Heart left ventricle (tissue), 16 donors: ENCODE data around the gene QSOX1. TPM values are rescaled to one million over a fixed set of nuclear protein-coding genes. Genes with fewer than 3 reads are reported as not detected.

Experiments
- ATAC-seq, 4 donors: fragments of 200-7000 bp; cut with Tn5 transposase; one replicate each; pipeline ENCODE4 v1.9.1; 2020 to 2022; ENCODE audit warnings: moderate library complexity in 4 of 4, mild to moderate bottlenecking in 3 of 4, moderate number of reproducible peaks in 1 of 4
- DNase-seq, 5 donors: peaks; one replicate each; pipeline ENCODE4 v3.0.0-alpha.2; 2020
- H3K27ac ChIP-seq, 12 donors: fragments of 200-600 bp; sonication (generic) in 4 of 12; one replicate each; pipeline versions ENCODE4 v1.5.0 to v1.8.0; 2016 to 2022; ENCODE audit warnings: mild to moderate bottlenecking in 2 of 12
- H3K27me3 ChIP-seq, 9 donors: fragments of 200-600 bp; sonication (generic) in 2 of 9; one replicate each; pipeline versions ENCODE4 v1.5.1 to v1.8.0; 2016 to 2022; ENCODE audit warnings: mild to moderate bottlenecking in 3 of 9
- H3K36me3 ChIP-seq, 9 donors: fragments of 200-600 bp; sonication (generic) in 2 of 9; one replicate each; pipeline versions ENCODE4 v1.5.0 to v1.8.0; 2018 to 2022; ENCODE audit warnings: mild to moderate bottlenecking in 2 of 9
- H3K4me1 ChIP-seq, 12 donors: fragments of 200-600 bp; sonication (generic) in 4 of 12; one replicate each; pipeline versions ENCODE4 v1.5.0 to v1.8.0; 2016 to 2022; ENCODE audit warnings: mild to moderate bottlenecking in 3 of 12
- H3K4me3 ChIP-seq, 12 donors: fragments of 200-600 bp; sonication (generic) in 4 of 12; one replicate each; pipeline versions ENCODE4 v1.5.0 to v1.8.0; 2017 to 2022; ENCODE audit warnings: mild to moderate bottlenecking in 9 of 12, moderate library complexity in 4 of 12
- H3K9me3 ChIP-seq, 12 donors: fragments of 200-600 bp; sonication (generic) in 4 of 12; one replicate each; pipeline versions ENCODE4 v1.5.0 to v1.8.0; 2016 to 2022; ENCODE audit warnings: mild to moderate bottlenecking in 1 of 12
- CTCF ChIP-seq, 12 donors: fragments of 200-600 bp; sonication (generic) in 4 of 12; IDR thresholded peaks; one replicate each; pipeline versions ENCODE4 v1.5.0 to v1.8.0; 2018 to 2022; ENCODE audit warnings: antibody characterized with exemption in 12 of 12, mild to moderate bottlenecking in 5 of 12
- POLR2A ChIP-seq, 2 donors: fragments of 450-650 bp; IDR thresholded peaks; one replicate each; pipeline ENCODE4 v1.6.1; 2017; ENCODE audit warnings: antibody characterized with exemption in 2 of 2, mild to moderate bottlenecking in 2 of 2, moderate library complexity in 2 of 2
- WGBS, 4 donors: extraction: QIAGEN DNeasy Blood & Tissue Kit in 2 of 4; methylation state at CpG; one replicate each; pipeline versions ENCODE4 v1.1.5 to v1.1.7; 2013 to 2018; 5-methylcytosine and 5-hydroxymethylcytosine counted together
- intact Hi-C, 10 donors: fragments of 100-400 bp; cut with DNase I; formaldehyde crosslinking; loops; one replicate each; pipeline versions ENCODE4 v1.11.1 to v1.14.2; 2022
- polyA plus RNA-seq, 2 donors: library from polyadenylated mRNA; stranded (reverse); fragments of 200-250 nt; gene quantifications; one replicate each; pipeline ENCODE4 v1.2.3, GENCODE V29; 2013
- total RNA-seq, 9 donors: library from RNA; depleted of rRNA in 2 of 9; stranded (reverse); fragments of >200 nt in 2 of 9; fragmentation: NEBNext Ultra II Directional in 3 of 9; extraction: Animal tissue kit (Norgen Biotek cat#: 25700) in 3 of 9; gene quantifications; one replicate each; pipeline versions ENCODE4 v1.1.0 to v1.2.4, GENCODE V29; 2016 to 2023
- donor health status: ischemic (EF 13 %, LVEDD 7.1; RV severe dilation, severe dysfunction).
- donor health status: healthy with polysubstance abuse.
- donor health status: DM: no; HTN: yes; CAD: no.
- donor health status: DM: no; HTN: no; CAD: no.
- donor health status: ischemic (EF 25% LVEDD 6.9; RV normal size, moderate dysfunction).
- donor health status: ischemic (EF 25% LVEDD 5.7; RV mildly dilated, moderate dysfunction).
- donor health status: healthy.
- donor health status: DM: yes; HTN: yes; CAD: no.
- donor health status: ischemic (EF 35%, LVEDD 5.7; RV mildly dilated, moderate dysfunction).
- donor health status: nonischemic (EF 11% LVEDD 7.7; RV severe dilation, severe dysfunction).
- donor health status: DM: yes; HTN: yes; CAD: no.
- donor health status: PGD.
- donor health status: ischemic (EF 29% LVEDD 5.4; RV normal size, mild dysfunction).
- donor health status: nonischemic (EF 23%, LVEDD 6.1; RV moderate dilation, normal function).

The QSOX1 gene
- total and polyA plus RNA-seq, 11 donors, result 62.3 to 250 (median 122) TPM

DNA sequence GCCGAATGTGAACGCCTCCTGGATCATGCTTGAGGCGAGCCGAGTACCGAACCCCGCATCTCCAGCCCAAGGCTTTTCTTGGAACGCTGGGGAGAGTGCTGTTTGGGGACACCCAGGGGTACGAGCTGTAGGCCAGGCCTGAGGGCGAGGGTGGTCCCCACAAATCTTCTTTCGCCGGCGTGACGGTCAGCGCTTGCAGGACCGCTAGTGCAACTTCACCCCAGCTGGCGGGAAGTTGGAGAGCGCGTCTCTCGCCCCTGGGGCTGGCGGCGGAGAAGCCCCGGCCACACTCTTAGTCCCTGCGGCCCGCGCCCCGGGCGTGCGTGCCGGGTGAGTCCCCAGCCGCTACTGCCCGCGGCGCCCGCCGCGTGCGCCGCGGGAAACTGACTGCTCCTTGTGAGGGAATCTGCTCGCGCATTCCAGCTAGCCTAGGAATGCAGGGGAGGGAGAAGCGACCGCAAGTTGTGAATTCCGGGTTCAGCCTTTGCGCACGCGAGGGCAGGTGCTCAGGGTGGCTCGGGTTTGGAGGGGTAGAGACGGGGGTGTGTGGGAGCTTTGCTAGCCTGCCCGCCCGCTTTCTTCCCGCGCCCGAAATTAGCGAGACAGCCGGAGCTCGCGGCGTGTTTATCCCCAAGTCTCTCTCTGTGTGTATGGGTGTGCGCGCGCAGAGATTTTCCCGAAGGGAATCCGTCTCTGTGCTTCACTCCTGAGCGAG is 76.3 kb downstream of the QSOX1 start:
- no peak overlapping the region for H3K27ac ChIP-seq
- intact Hi-C loops, result no loop called here
- DNase-seq, result no peak
- H3K4me3 ChIP-seq, result peak overlapping the region; percentile 50 to 68 (median 54)
- peaks cover 78 to 100% (median 94%) of the 10 kb centered on the region in 9 donors for H3K27me3 ChIP-seq
- peaks cover 5 to 62% (median 44%) of the 10 kb centered on the region in 12 donors for H3K4me1 ChIP-seq
- WGBS, 4 donors, result 0 to 1% (median 0%) methylated on average over 31 to 65 of the region's 65 CpGs
- ATAC-seq, result no peak
- no peaks in the 10 kb centered on the region for H3K9me3 ChIP-seq
- no peaks in the 10 kb centered on the region for H3K36me3 ChIP-seq
- no peak for TF ChIP-seq POLR2A (IDR thresholded peaks at IDR 0.05)
- TF ChIP-seq CTCF (IDR thresholded peaks at IDR 0.05), result no peak

DNA sequence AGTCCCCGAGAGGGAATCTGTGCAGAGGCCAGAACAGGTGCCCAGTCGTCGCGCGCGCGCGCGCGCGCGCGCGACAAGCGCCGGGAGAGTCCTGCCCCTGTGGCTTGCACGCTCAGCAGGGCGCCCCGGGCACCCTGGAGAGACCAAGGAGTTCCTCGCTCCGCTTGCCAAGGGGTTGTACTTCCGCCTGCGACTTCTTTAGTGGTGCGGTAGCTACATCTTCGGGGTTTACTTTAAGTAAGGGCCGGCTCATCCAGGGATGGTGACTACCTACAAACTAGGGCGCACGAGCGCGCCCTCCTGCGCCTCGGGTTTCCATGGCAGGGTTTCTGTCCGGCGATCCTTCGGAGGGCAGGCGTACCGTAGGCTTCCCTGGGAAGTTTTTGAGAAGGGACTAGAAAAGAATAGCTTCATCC is 76.8 kb downstream of the QSOX1 start:
- Histone ChIP-seq H3K4me1 (peaks cover 5 to 62% (median 44%) of the 10 kb centered on the region in 12 donors), H3K4me3 (peak overlapping the region in 11 of 12 donors; percentile 50 to 68 (median 55)), H3K36me3 (no peaks in the 10 kb centered on the region), H3K9me3 (no peaks in the 10 kb centered on the region), H3K27me3 (peaks cover 78 to 100% (median 96%) of the 10 kb centered on the region in 9 donors), H3K27ac (no peak overlapping the region)
- no peak for DNase-seq
- 0 to 3% (median 1%) methylated on average over 11 to 37 of the region's 37 CpGs for WGBS, 4 donors
- intact Hi-C loops, result no loop called here
- TF ChIP-seq POLR2A (IDR thresholded peaks at IDR 0.05) (no peak), CTCF (IDR thresholded peaks at IDR 0.05) (no peak)
- ATAC-seq, result peak in 1 of 4 donors; percentile 6

DNA sequence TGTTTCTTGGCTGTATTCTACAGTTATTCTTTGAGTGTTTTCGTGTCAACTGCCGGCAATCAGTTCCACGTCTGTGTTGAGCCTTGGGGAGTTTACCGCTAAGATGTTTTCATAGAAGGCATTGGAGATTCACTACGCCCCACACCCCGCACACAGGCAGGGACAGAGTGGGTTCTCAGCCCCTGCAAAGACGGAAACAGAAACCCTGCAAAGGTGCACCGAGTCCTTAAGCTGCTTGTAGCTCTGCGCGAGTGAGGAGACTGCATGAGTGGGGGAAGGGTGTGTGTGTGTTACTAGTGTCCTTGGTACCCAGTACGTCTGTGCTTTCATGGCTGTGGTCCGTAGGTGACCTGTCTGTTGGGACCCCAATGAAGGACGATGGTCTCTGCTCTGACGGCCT is 77.3 kb downstream of the QSOX1 start:
- TF ChIP-seq POLR2A (IDR thresholded peaks at IDR 0.05) (no peak), CTCF (IDR thresholded peaks at IDR 0.05) (no peak)
- ATAC-seq, result no peak
- intact Hi-C loops, result no loop called here
- H3K4me1 ChIP-seq, result peaks cover 5 to 62% (median 44%) of the 10 kb centered on the region in 12 donors
- WGBS, 4 donors, result 1 to 4% (median 2%) methylated on average over 8 to 14 of the region's 14 CpGs
- peaks cover 78 to 100% (median 96%) of the 10 kb centered on the region in 9 donors for H3K27me3 ChIP-seq
- no peak overlapping the region for H3K27ac ChIP-seq
- H3K9me3 ChIP-seq, result no peaks in the 10 kb centered on the region
- DNase-seq, result no peak
- H3K4me3 ChIP-seq, result peak overlapping the region in 5 of 12 donors; percentile 50 to 68 (median 57)
- H3K36me3 ChIP-seq, result no peaks in the 10 kb centered on the region

- WGBS, 4 donors, result 7 to 10% (median 9%) methylated on average over 11 of the region's 11 CpGs
- Histone ChIP-seq H3K27me3 (peaks cover 80 to 100% (median 98%) of the 10 kb centered on the region in 9 donors), H3K4me3 (peak overlapping the region in 1 of 12 donors; percentile 4), H3K4me1 (peaks cover 5 to 62% (median 44%) of the 10 kb centered on the region in 12 donors), H3K36me3 (no peaks in the 10 kb centered on the region), H3K27ac (no peak overlapping the region), H3K9me3 (no peaks in the 10 kb centered on the region)
- TF ChIP-seq POLR2A (IDR thresholded peaks at IDR 0.05) (no peak), CTCF (IDR thresholded peaks at IDR 0.05) (no peak)
- intact Hi-C loops, result no loop called here
- DNase-seq, result no peak
- ATAC-seq, result no peak
Observed at GRCh38 chr1:180232521-180233043, 77.9 kb downstream of the QSOX1 start.
